HG02642 (cell line): Measurements from ENCODE around the gene APBB3.

Source experiments
- ATAC-seq: cut with Tn5 transposase; IDR thresholded peaks from one replicate; pipeline ENCODE4 v1.9.1; 2021; ENCODE audit warnings: mild to moderate bottlenecking; ENCODE audit not compliant: unreplicated experiment, poor library complexity

APBB3 gene

GRCh38 chr5:140576776-140577201 is 12.4 kb upstream of the APBB3 start:
- no peak for ATAC-seq

GRCh38 chr5:140575309-140575708 is 10.9 kb upstream of the APBB3 start:
- no peak for ATAC-seq

- ATAC-seq: no peak
These were observed 9.8 kb upstream of the APBB3 start for GRCh38 chr5:140574165-140574564.

GRCh38 chr5:140573683-140574082 is 9.3 kb upstream of the APBB3 start:
- no peak for ATAC-seq

DNA sequence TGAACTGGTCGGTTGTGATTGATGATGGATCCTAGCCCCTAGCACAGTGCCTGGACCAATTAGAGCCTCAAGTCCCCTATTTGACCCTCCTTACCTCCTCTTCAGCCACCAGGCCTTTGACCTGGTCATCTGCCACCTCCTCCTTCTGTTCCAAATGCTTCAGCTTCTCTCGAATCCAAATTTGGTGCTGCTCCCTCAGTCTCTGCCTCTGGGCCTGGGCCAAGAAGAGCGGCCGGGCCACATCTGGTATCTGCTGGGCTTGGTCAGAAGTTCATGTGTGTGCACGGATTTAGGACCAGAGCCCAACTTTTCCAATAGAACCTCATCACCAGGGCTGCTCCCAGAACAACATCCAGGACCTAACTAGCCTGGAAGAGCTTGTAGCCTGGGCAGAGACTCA is 6.7 kb upstream of the APBB3 start:
- no peak for ATAC-seq

GRCh38 chr5:140570488-140570887 is 6.1 kb upstream of the APBB3 start:
- ATAC-seq: no peak

GRCh38 chr5:140570058-140570457 is 5.7 kb upstream of the APBB3 start:
- no peak for ATAC-seq

GRCh38 chr5:140569197-140569596 is 4.8 kb upstream of the APBB3 start:
- peak; percentile 23 for ATAC-seq

- no peak for ATAC-seq
These were observed 4.2 kb upstream of the APBB3 start for GRCh38 chr5:140568443-140569063.

GRCh38 chr5:140567871-140568270 is 3.5 kb upstream of the APBB3 start:
- no peak for ATAC-seq

- ATAC-seq: no peak
These were observed 2.9 kb upstream of the APBB3 start for GRCh38 chr5:140567136-140567818.

DNA sequence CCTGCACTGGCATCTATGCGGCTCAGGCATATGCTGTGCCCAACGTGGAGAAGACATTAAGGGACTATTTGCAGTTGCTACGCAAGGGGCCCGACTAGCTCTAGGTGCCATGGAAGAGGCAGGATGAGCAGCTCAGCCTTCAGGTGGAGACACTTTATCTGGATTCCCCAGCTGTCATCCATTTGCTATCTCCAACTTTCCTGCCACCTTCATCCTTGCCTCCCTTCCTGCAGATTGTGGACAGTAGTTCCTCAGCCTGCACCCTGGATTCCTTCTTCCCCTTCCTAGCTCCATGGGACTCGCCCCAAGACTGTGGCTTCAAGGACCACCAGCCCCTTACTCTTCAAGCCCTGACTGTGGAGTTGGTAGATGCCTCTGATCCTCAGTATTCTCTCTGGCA is 2.3 kb upstream of the APBB3 start:
- ATAC-seq: no peak

DNA sequence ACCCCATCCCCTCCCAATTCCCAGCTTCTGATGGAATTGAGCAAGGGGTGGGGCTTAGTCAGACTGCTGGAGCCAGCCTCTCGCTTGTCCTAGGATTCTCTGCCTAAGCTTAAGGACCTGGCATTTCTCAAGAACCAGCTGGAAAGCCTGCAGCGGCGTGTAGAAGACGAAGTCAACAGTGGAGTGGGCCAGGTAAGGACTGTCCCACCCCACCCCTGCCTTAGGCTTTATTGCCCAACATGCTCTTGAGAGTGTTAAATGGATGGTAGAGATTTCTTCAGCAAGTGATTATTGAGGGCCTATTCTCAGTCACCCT is 1.3 kb upstream of the APBB3 start:
- no peak for ATAC-seq

DNA sequence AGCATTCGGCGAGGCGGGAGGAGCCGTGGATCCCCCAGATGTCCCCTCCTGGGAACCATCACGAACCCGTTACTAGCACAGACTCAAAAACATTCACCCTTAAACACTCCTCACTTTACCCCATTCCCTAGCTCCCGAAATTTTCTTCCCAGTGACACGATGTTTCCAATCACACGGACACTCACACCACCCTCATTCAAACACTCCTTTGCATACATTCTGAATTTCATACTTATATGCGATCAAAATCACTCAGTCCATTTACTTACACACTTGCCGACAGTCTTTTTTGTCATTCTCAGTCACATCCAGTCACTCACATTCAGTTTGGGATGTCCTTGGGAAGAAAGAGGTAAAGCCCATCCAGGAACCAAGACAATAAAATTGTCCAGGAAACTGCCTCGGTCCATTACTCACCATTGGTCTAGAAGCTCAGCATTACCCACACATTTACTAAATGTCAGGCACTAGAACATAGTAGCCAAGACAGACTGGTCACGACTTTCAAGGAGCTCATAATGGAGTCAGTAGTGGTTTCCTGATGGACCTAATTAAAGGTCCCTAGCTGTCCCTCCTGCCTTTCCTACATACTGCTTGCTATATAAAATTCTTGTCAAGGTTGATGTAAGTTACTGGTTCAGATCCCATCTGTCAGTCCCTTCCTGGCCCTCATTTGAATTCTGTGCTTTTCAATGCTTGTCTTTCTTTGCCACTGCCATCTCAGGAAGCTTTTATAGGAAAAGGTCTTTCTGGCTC is 804 bp upstream of the APBB3 start:
- peak; percentile 2 for ATAC-seq

DNA sequence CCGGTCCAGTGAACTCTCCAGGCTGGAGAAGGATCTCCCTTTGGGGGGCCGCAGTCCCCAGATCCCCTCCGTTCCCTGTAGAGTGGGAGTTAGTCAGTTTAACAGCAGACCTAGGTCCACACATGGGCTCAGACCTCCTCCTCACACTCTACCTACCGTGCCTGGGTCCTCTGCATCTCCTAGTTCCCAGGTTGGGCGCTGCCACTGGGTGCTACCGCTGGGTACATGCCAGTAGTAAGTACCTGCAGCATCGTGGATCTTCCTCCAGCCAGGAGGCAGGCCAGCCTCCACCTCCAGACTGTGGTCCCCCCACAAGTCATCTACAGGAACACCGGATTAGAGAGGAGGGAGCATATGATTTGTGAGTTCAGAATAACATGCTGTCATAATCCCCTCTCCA is 802 bp downstream of the APBB3 start:
- no peak for ATAC-seq

DNA sequence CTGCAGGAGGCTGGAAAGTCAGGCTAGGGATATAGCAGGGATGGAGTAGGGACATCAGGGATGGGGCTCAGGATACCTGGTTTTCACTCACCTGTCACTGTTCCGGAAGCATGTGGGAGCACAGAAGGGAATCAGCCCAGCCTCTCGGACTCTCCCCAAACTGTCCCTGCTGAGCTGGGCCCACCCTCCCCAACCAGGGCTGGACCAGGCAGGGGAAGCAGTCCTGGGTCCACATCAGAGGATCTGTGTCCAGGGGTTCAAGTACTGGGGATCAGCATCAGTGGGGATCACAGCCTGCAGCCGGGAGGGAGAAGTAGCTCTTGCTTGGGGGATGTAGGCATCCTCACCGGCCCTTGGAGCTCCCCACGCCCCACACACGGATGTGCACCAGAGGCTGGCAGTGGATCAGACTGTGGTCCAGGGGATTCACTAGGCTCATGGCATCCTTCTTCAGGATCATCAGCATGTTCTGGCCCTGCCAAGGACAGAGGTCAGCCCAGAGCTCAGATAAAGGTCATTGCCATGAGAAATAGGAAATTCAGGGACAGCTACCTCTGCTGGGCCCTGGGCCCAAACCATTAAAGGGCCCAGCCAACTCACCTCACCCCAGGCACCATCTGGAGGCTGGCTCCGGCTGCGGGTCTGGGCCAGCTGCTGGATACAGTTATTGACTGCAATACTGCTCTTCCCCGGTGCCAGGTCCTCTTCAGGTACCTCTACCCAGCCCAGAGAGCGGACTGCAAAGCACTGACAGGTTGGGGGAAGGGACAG is 2.5 kb downstream of the APBB3 start:
- ATAC-seq: no peak

DNA sequence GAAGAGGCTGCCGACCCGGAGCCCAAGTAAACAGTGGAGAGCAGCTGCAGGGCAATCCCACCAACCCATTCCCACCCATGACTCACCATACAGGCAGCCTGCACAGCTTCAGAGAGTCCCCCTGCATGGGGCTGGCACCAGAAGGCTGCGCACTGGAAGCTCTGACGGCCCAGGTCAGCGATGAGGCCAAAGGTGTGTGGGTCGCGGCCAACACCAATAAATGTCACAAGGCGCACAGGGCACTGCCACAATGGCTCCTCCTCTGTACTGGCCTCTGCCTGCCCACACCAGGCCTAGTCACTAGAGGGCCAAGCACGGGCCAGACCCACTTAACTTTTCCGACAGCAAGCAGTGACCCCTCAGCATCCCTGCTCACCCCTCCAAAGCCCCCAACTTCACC is 4.2 kb downstream of the APBB3 start:
- ATAC-seq: no peak

- ATAC-seq: no peak
These were observed 5.9 kb downstream of the APBB3 start for GRCh38 chr5:140558542-140558941.

DNA sequence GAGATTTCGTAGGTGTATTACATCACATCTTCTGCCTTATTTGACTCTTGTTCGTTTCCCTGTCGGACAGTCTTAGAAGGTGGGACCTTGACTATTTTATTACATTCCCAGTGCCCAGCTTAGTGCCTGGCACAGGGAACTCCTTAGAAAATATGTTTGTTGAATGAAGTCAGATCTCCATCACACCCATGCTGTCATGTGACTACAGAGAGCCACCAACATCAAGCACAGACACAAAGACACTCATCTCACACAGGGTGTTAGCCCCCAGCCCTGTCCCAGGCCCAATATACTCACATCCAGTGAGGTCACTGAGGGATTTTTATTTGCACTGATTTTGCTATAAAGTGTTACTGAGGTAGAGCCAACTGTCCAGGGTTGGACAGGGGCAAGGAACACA is 6.4 kb downstream of the APBB3 start:
- no peak for ATAC-seq

DNA sequence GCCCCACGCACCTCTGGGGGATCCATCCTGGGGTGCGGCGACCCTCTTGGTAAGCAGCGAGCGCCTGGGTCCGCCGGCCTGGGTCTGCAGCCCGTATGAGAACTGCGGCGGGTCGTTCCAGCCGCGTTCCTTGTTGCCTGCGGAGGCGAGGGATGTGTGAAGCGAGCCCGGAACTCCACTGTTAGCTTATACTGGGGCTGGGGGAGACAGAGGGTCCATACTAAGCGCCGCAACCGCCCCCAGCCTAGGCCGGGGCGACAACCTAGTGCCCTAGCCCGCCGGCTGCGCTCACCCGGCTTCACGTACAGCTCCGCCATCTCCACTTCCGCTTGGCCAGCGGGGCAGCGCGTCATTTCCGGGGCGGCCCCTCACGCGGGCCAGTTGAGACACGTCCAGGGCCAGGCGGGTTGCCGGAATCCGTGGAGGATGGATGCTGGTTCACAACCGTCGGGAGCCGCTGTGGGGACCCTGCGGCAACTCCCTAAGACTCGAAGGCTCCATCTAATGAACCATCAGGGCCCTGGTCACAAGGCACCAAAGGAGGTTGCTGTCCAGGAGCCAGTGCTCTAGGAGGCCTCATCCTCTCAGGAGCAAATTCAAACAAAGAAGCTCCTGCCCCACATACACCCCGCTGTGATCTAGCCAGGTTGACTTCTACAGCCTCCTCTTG is 7.1 kb downstream of the APBB3 start, which contains the start of gene SRA1:
TSS of gene SRA1 (minus strand) at position 338 of the 670 bp plus-strand sequence. CDS start at position 317, 21 bp downstream.
- ATAC-seq: peak; percentile 97
